AG04450 (cell line): ENCODE results near the gene SEMA7A. TPM values are rescaled to one million over a fixed set of nuclear protein-coding genes. Genes with fewer than 3 reads are reported as not detected.

Experiments used
- CTCF ChIA-PET: fragments of 300-600, 350-600 bp; formaldehyde crosslinking; extraction: SDS; loops from one replicate; lab custom pipeline; 2022; ENCODE audit warnings: antibody characterized with exemption, inconsistent platforms; lab: Charles Lee
- POLR2A ChIA-PET: fragments of 350-600 bp; formaldehyde crosslinking; extraction: SDS; loops from one replicate; lab custom pipeline; 2021; ENCODE audit warnings: antibody characterized with exemption, inconsistent platforms; lab: Yijun Ruan, JAX
- DNase-seq: peaks from one replicate; pipeline ENCODE4 v3.0.0-alpha.2; 2011; ENCODE audit warnings: low read depth, low spot score
- H3K27ac ChIP-seq: one replicate; pipeline ENCODE4 v1.5.1; 2012; ENCODE audit warnings: low read depth, low read length, control low read depth
- H3K27me3 ChIP-seq: one replicate; pipeline ENCODE4 v1.6.0; 2012; ENCODE audit warnings: low read length; ENCODE audit not compliant: control insufficient read depth, insufficient read depth
- H3K4me3 ChIP-seq: 2 replicates; pipeline ENCODE4 v1.5.1; 2011; ENCODE audit warnings: mild to moderate bottlenecking, low read depth, low read length, control low read depth
- H3K9me3 ChIP-seq: 2 replicates; pipeline ENCODE4 v1.5.1; 2012; ENCODE audit warnings: low read length; ENCODE audit not compliant: control insufficient read depth, insufficient read depth
- polyA plus RNA-seq: library from polyadenylated mRNA; depleted of rRNA; stranded (reverse); fragments of >200 nt; gene quantifications from 2 replicates; pipeline ENCODE4 v1.2.3, GENCODE V29; 2011
- TF ChIP-seq, protein P1 (sequence below): IDR thresholded peaks from 2 replicates; pipeline ENCODE4 v1.5.1; 2011; ENCODE audit warnings: low read depth, low read length, control low read depth, inconsistent platforms

Gene SEMA7A
- polyA plus RNA-seq, 1 experiment: 7.5 TPM

DNA sequence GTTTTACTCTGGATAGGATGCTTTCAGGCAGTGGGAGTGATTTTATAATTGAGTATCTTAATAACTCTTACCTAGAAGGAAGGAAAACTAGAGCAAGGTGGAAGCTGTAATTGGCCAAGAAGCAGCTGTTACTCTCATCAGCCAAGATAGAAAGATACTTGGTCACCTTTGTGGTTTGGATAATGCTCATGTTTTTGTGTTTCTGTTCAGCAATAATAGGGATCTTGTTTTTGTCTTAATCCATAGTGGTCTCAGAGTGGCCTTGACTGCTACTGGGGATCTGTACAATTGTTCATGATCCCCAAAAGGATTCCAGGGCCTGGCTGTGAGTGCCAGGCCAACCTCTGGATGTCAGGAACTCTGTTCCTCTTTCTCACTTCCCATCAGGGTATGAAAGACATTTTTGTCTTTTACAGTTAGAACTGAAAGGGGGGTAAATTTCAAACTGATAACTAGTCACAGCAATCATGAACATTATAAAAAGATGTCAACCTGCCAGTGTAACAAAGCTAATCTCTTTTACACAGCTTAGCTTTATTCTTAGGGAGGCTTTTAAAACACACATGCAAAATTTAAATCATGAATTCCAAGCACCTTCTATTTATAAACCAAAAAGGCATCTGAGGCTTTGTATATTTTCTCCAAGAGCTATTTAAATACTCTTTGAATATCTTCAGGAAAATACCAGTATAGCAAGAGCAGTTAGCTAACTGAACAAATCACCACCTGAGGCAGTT is 21.2 kb upstream of the SEMA7A start:
- Histone ChIP-seq H3K27me3 (no peaks in the 10 kb centered on the region), H3K9me3 (no peaks in the 10 kb centered on the region), H3K4me3 (no peak overlapping the region), H3K27ac (no peak overlapping the region)
- ChIA-PET POLR2A (no interaction called here), CTCF (interaction anchor here (0.7 to 1.1 kb wide), 3 partner anchors 81 to 84 kb away, joined by 3 to 4 read pairs (median 3); no protein-coding TSS in a partner anchor)
- DNase-seq: no peak
- TF ChIP-seq, protein P1, sequence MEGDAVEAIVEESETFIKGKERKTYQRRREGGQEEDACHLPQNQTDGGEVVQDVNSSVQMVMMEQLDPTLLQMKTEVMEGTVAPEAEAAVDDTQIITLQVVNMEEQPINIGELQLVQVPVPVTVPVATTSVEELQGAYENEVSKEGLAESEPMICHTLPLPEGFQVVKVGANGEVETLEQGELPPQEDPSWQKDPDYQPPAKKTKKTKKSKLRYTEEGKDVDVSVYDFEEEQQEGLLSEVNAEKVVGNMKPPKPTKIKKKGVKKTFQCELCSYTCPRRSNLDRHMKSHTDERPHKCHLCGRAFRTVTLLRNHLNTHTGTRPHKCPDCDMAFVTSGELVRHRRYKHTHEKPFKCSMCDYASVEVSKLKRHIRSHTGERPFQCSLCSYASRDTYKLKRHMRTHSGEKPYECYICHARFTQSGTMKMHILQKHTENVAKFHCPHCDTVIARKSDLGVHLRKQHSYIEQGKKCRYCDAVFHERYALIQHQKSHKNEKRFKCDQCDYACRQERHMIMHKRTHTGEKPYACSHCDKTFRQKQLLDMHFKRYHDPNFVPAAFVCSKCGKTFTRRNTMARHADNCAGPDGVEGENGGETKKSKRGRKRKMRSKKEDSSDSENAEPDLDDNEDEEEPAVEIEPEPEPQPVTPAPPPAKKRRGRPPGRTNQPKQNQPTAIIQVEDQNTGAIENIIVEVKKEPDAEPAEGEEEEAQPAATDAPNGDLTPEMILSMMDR: no peak

GRCh38 chr15:74453925-74454763 is 20.4 kb upstream of the SEMA7A start:
- POLR2A ChIA-PET: interaction anchor here (0.6 kb wide), 1 partner anchor 47 kb away, joined by 3 read pairs; no protein-coding TSS in a partner anchor
- Histone ChIP-seq H3K4me3 (no peak overlapping the region), H3K9me3 (no peaks in the 10 kb centered on the region), H3K27ac (no peak overlapping the region), H3K27me3 (no peaks in the 10 kb centered on the region)
- DNase-seq: no peak
- CTCF ChIA-PET: interaction anchor here (0.7 kb wide), 1 partner anchor 83 kb away, joined by 3 read pairs; no protein-coding TSS in a partner anchor
- TF ChIP-seq, protein P1: no peak

DNA sequence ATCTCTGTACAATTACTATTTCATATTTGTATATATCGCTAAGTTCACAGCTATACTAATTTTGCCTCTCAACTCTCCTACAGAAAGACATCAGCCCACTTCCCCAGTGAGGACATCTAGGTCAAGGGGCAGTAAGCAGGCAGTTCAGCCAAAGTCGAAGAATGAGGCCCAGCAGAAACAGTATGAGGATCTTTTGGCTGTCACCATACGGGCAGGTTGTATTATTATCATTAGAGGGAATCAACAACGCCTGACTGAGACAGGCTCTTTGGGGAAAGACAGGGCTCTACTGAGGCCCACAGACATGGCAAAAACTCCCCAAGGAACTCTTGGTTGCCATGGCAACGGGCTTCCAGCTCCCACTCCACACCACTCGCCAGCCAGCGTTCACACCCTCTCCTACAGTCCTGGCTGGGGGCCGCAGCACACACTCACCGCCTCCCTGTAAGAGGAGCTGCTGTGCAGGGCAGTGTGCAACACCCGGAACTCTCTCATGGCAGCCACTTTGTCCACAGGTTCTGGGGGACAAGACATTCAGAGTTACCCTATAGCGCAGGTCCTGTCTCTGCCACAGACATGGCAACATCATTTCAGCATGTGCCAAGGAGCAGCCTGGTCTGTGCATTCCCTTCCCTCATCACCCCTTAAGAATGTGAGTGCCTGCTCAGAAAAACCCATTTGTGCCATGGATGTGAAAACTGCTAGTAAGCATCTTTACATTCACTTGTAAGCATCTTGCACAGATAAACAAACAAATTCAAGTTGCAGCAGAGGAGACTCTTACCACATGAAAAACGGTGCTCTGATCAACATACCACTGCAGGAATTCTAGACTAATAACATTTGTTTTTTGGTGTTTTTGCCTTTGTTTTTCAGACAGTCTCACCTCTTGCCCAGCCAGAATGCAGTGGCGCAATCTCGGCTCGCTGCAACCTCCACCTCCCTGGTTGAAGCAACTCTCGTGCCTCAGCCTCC is 18.4 kb upstream of the SEMA7A start:
- POLR2A ChIA-PET: no interaction called here
- no peak overlapping the region for H3K27ac ChIP-seq
- CTCF ChIA-PET: interaction anchor here (0.9 to 1.1 kb wide), 2 partner anchors 71 to 78 kb away, joined by 3 to 4 read pairs; no protein-coding TSS in a partner anchor

DNA sequence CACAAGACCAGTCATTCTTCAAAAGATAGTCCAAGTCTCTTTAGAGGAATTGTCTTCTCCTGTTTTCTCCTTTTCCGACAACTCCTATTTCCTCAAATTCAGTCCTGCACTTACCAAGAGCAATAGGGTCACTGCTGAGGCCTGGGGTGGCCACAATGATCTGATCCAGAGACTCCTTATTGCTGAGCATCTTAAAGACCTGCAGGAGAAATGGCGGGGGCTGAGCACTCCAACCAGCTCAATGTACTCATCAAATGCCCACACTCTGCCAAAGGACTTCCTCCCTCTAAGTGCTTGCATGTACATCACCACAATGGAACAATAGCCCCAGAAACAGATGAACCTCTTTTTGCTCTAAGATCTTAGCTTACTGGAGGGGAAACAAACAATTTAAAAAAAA is 17.6 kb upstream of the SEMA7A start:
- ChIA-PET POLR2A (no interaction called here), CTCF (interaction anchor here (0.9 to 1.1 kb wide), 3 partner anchors 12 to 77 kb away, joined by 3 to 4 read pairs (median 3); no protein-coding TSS in a partner anchor)
- Histone ChIP-seq H3K27me3 (no peaks in the 10 kb centered on the region), H3K27ac (no peak overlapping the region), H3K9me3 (no peaks in the 10 kb centered on the region), H3K4me3 (no peak overlapping the region)
- TF ChIP-seq, protein P1: no peak
- no peak for DNase-seq

More for the DNA sequence above, 18.4 kb upstream of the SEMA7A start:
- H3K9me3 ChIP-seq: no peaks in the 10 kb centered on the region
- no peak for DNase-seq
- H3K27me3 ChIP-seq: no peaks in the 10 kb centered on the region
- TF ChIP-seq, protein P1: no peak
- H3K4me3 ChIP-seq: no peak overlapping the region
